Hypothalamus (tissue), 51 donors: ENCODE results near the gene WDSUB1.
A peak's percentile ranks its signal among the peaks of the same experiment; 100 is the strongest.

Experiments
- DNase-seq, 51 donors: peaks; one replicate each; lab custom pipeline; 2025; lab: John Stamatoyannopoulos, UW

Gene WDSUB1

GRCh38 chr2:159226608-159227385 lies 59.7 kb downstream of the WDSUB1 start:
- no peak for DNase-seq

DNA sequence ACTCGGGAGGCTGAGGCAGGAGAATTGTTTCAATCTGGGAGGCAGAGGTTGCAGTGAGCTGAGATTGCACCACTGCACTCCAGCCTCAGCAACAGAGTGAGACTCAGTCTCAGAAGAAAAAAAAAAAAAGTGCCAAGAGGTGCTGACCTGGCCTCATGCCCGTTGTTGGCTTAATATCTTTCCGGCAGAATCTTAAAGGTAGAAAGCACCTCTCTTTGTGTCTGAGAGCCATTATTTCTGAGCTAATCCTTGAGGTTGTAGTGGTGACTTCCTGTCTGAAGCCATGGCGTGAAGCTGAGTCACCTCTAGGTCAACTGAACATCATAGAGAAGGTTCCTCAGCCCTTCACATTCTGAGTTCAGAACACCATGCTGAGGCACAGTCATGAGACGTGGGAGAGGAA lies 60.4 kb downstream of the WDSUB1 start:
- DNase-seq, result no peak

- DNase-seq, result no peak
Observed at GRCh38 chr2:159225025-159226016, 61.2 kb downstream of the WDSUB1 start.

- no peak for DNase-seq
Observed at GRCh38 chr2:159224061-159224813, 62.3 kb downstream of the WDSUB1 start.

- DNase-seq, result no peak
Observed at GRCh38 chr2:159219394-159219998, 67.0 kb downstream of the WDSUB1 start.

DNA sequence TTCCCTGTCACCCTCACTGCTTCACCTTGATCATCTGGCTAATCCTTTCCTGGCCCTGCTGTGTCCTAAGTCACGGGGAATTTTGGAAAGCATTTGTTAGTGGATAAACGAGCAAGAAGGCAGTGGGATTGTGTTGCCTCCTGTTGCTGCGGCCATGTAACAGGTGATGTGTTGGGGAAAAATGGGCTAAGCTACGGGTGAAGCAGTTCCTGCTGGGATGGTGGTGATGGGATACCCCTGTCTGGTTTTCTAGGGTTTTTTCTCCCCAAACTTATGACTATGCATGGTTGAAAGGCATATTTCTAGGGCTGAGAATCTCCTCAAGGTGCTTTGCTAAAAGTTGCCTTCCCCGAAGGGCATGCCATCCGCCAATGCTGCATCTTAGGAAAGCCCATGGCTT lies 68.1 kb downstream of the WDSUB1 start:
- DNase-seq, result no peak

GRCh38 chr2:159217676-159218075 lies 68.8 kb downstream of the WDSUB1 start:
- no peak for DNase-seq

DNA sequence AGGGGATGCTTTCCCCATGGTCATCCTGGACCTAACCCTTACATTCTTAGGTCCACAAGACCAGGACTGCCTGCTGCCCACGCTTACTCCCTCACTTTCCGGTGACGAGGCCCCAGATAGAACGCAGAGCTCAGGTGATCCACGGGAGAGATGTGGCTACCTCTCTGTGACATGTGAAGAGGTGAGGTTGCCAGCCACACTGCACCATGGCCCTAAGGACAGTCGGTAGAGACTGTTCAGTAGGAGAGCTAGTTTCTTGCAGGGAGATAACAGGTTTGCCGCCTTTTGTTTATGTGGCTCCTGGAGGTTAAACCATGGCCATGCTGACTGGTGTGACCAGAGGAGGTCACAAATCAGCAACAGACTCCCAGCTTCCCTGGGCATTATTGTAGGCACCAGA lies 71.4 kb downstream of the WDSUB1 start:
- DNase-seq, result no peak

DNA sequence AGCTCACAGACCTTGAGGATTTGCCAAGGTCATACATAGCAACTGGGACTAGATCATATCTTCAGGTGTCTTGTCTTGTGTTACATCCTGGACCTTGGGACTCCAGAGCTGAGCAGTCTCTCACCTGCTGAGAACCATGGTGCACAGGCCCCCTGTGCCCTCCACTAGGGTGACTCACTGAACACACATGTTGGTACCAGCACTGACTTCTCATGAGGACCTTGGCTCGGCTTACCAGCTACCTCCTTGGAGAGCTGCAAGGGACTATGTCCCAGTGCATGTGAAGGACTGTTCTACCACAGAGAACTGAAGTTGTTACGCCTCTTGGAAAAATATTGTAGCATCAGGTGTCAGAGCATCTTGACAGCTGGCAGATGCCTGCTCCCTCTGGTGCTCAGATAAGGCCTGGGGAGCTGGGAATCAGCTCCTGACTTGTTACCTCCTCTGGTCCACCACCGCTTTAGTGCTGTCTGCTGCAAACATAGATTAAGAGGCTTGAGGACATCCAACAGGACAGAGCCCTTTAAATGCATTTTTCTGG lies 72.1 kb downstream of the WDSUB1 start:
- no peak for DNase-seq

- DNase-seq, result no peak
Observed at GRCh38 chr2:159213296-159213695, 73.2 kb downstream of the WDSUB1 start.

- DNase-seq, result peak in 5 of 51 donors; percentile 12 to 21 (median 14)
Observed at GRCh38 chr2:159211447-159212396, 74.8 kb downstream of the WDSUB1 start.

DNA sequence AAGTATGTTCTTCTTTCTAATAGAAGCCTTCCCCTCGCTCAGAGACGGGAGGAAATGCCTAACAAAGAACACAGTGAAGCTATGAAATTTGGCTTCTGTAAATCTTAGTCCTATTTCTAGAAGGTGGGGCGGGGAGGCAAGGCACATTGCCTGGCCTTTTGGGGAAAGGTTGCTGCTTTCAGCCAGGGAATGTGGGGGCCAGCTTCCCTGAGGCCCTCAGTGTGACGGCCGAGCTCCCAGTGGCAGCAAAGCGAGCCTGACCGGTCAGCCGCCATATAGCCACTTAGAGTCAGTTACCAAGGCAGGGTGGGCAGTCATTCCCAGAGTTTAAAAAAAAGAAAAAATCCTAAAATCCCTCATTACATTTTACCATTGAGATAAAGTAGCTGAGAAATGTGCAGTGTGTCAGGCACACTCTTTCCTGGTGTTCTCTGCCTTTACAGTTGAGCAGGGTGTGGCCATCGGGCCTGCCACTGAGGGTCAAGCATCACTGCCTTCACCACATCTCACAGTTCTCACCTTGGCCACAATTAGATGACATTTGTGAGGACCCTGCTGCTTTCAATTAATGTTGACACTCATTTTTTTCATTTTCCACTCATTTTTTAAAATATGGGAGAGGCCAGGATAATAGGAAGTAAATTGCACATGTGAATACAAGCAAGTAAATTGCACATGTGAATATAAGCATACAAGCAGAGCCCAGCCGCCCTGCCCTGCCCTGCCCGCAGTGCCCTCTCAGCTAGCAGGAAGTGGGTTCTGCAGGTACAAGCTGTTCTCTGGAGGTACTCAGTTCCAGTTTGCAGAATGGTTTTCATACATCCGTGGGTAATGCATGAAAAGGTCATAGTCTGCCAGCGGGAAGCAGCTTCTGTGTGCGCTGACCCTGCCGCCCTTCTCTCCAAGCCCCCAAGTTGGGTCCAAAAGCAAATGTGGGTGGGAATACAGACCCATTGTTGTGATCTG lies 76.9 kb downstream of the WDSUB1 start:
- DNase-seq, result no peak

GRCh38 chr2:159208438-159208837 lies 78.1 kb downstream of the WDSUB1 start:
- no peak for DNase-seq

- DNase-seq, result no peak
Observed at GRCh38 chr2:159206736-159207380, 79.6 kb downstream of the WDSUB1 start.

DNA sequence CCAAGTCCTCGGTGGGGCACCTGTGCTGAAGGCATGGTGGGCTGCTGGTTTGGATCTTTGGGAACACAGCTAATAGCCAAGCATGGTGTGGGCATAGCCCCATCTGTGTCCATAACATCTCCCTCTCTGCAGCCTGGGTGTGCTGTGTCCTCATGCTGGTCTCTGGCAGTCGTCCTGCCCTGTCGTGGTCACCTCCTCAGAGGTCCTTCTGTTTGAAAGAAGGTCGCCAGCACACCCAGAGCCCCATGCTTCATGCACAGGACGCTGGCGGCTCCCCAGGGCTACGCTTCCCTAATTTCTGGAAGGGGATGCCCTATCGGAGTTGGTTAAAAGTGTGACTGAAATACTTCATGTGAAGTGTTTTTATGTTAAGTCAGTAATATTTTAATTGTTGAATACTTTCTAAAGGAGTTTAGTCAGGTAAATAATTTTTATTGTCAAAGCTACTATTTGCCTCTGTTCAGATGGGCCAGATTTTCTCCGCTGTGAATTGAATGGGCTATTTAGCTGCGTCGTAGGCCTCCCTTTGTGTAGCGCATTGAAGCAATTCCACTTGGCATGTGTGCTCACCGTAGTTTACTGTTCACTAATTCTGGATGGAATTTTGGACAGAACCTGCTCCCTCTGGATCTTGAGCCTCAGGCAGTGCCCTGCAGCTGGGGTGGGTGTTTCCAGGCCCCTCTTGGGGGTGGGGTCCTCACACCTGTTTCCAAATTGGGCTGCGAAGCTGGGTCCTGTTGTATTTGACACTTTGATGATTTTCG lies 81.9 kb downstream of the WDSUB1 start:
- DNase-seq, result no peak

DNA sequence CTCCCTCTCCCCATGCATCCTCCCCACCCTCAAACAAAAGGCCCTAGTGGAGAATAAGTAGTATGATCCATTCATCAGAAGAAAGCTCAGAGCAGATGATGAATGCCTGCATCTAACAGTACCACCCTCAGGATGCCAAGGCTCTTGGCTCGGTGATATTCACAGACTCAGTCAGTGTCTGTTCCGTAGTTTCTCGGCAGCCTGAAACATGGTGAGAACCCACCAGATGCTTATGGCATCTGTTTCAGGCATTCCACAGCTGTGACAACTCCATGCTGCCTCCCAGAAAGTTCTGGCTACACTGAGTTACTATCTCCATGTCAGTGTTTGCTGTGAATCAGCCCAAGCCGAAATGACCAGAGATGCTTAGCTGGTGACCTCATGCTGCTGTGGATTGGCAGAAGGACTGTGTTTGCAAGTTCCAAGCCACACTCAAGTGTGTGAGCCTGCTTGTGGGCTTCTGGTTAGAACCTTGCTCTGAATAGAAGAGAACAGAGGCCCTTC lies 83.9 kb downstream of the WDSUB1 start:
- peak in 19 of 51 donors; percentile 10 to 50 (median 35) for DNase-seq
